Mesenchymal stem cell (in vitro differentiated cells and primary cell): ENCODE data around the gene STOX1.
"Not testable (repeated sequence)": the region's sequence is repeated elsewhere in the genome, so short reads cannot be mapped to it uniquely, and the experiment has no call there.

Experiments used
- DNase-seq: peaks from one replicate; pipeline ENCODE4 v3.0.0-alpha.2; 2013
- H2AFZ ChIP-seq: one replicate; pipeline ENCODE4 v1.6.1; 2013; ENCODE audit warnings: low read depth, mild to moderate bottlenecking, control low read depth, inconsistent platforms, low read length, moderate library complexity
- H2AK5ac ChIP-seq: 2 replicates; pipeline ENCODE4 v1.6.1; 2013; ENCODE audit warnings: low read length, moderate library complexity, mild to moderate bottlenecking, inconsistent platforms; ENCODE audit not compliant: severe bottlenecking
- H2BK120ac ChIP-seq: one replicate; pipeline ENCODE4 v1.6.1; 2013; ENCODE audit warnings: low read depth, mild to moderate bottlenecking, inconsistent platforms, low read length, moderate library complexity
- H2BK12ac ChIP-seq, 2 experiments: one replicate each; pipeline ENCODE4 v1.6.1; 2013; ENCODE audit warnings: inconsistent platforms in 2 of 2, low read length in 2 of 2, mild to moderate bottlenecking in 2 of 2, moderate library complexity in 2 of 2, control low read depth in 1 of 2
- H2BK15ac ChIP-seq: one replicate; pipeline ENCODE4 v1.6.1; 2013; ENCODE audit warnings: mild to moderate bottlenecking, low read depth, inconsistent platforms; ENCODE audit not compliant: poor library complexity, severe bottlenecking
- H2BK5ac ChIP-seq: 2 replicates; pipeline ENCODE4 v1.6.1; 2013; ENCODE audit warnings: low read depth, mild to moderate bottlenecking, low read length, control low read depth, inconsistent platforms; ENCODE audit not compliant: poor library complexity, severe bottlenecking
- H3K14ac ChIP-seq, 2 experiments: one replicate each; pipeline ENCODE4 v1.6.1; 2013; ENCODE audit warnings: inconsistent platforms in 2 of 2, low read length in 2 of 2, control low read depth in 1 of 2, mild to moderate bottlenecking in 1 of 2, moderate library complexity in 1 of 2
- H3K18ac ChIP-seq, 2 experiments: one replicate each; pipeline ENCODE4 v1.6.1; 2013; ENCODE audit warnings: inconsistent platforms in 2 of 2, low read length in 2 of 2, control low read depth in 1 of 2, low read depth in 1 of 2, mild to moderate bottlenecking in 1 of 2
- H3K23ac ChIP-seq, 2 experiments: one replicate each; pipeline ENCODE4 v1.6.1; 2013; ENCODE audit warnings: inconsistent platforms in 2 of 2, low read length in 2 of 2, mild to moderate bottlenecking in 2 of 2, moderate library complexity in 2 of 2, control low read depth in 1 of 2
- H3K27ac ChIP-seq: 2 replicates; pipeline ENCODE4 v1.5.1; 2013; ENCODE audit warnings: mild to moderate bottlenecking, moderate library complexity, low read length, control low read depth, inconsistent platforms; ENCODE audit not compliant: poor library complexity, severe bottlenecking
- H3K27me3 ChIP-seq, 2 experiments: 2 replicates each; pipeline versions ENCODE4 v1.6.1 to v1.7.0; 2013; ENCODE audit warnings: low read length in 2 of 2, mild to moderate bottlenecking in 2 of 2, moderate library complexity in 2 of 2, control low read depth in 1 of 2, inconsistent platforms in 1 of 2; ENCODE audit not compliant: control insufficient read depth in 1 of 2, insufficient read depth in 1 of 2
- H3K36me3 ChIP-seq, 2 experiments: 2 replicates each; pipeline versions ENCODE4 v1.6.1 to v1.7.0; 2013; ENCODE audit warnings: low read length in 2 of 2, control low read depth in 1 of 2, inconsistent platforms in 1 of 2, low read depth in 1 of 2, mild to moderate bottlenecking in 1 of 2; ENCODE audit not compliant: insufficient read depth in 2 of 2, control insufficient read depth in 1 of 2
- H3K4ac ChIP-seq, 2 experiments: one replicate each; pipeline ENCODE4 v1.6.1; 2013; ENCODE audit warnings: inconsistent platforms in 2 of 2, low read length in 2 of 2, mild to moderate bottlenecking in 2 of 2, moderate library complexity in 2 of 2, control low read depth in 1 of 2, low read depth in 1 of 2
- H3K4me1 ChIP-seq: 2 replicates; pipeline ENCODE4 v1.6.1; 2013; ENCODE audit warnings: low read depth, low read length, control low read depth; ENCODE audit not compliant: control insufficient read depth, insufficient read depth
- H3K4me2 ChIP-seq: 2 replicates; pipeline ENCODE4 v1.6.1; 2013; ENCODE audit warnings: low read length, mild to moderate bottlenecking, inconsistent platforms; ENCODE audit not compliant: poor library complexity, severe bottlenecking
- H3K4me3 ChIP-seq, 2 experiments: 2 replicates each; pipeline versions ENCODE4 v1.5.1 to v1.7.0; 2013; ENCODE audit warnings: low read length in 2 of 2, mild to moderate bottlenecking in 2 of 2, control low read depth in 1 of 2, low read depth in 1 of 2; ENCODE audit not compliant: insufficient read depth in 1 of 2
- H3K79me1 ChIP-seq: replicated peaks from 2 replicates; pipeline ENCODE4 v1.6.1; 2013; ENCODE audit warnings: mild to moderate bottlenecking, control low read depth, low read length, inconsistent platforms; ENCODE audit not compliant: poor library complexity, severe bottlenecking
- H3K9ac ChIP-seq: 2 replicates; pipeline ENCODE4 v1.7.0; 2013; ENCODE audit warnings: mild to moderate bottlenecking, low read length, moderate library complexity
- H3K9me3 ChIP-seq: 2 replicates; pipeline ENCODE4 v1.7.0; 2013; ENCODE audit warnings: mild to moderate bottlenecking, low read length; ENCODE audit not compliant: control insufficient read depth
- H4K8ac ChIP-seq: one replicate; pipeline ENCODE4 v1.6.1; 2013; ENCODE audit warnings: inconsistent platforms, mild to moderate bottlenecking, low read length, moderate library complexity
- H4K91ac ChIP-seq: one replicate; pipeline ENCODE4 v1.6.1; 2013; ENCODE audit warnings: mild to moderate bottlenecking, low read length, inconsistent platforms
- WGBS: methylation state at CpG from one replicate; pipeline ENCODE4 v1.1.7; 2013; ENCODE audit warnings: mixed read lengths; 5-methylcytosine and 5-hydroxymethylcytosine counted together

The STOX1 gene

GRCh38 chr10:68812420-68812819 lies 14.9 kb upstream of the STOX1 start:
- peaks cover 0 to 4% of the 10 kb centered on the region in 2 experiments for H3K27me3 ChIP-seq
- H4K8ac ChIP-seq, result no peak overlapping the region
- H3K36me3 ChIP-seq, result no peaks in the 10 kb centered on the region
- H2BK5ac ChIP-seq, result no peak overlapping the region
- no peak overlapping the region for H3K4ac ChIP-seq
- no peak overlapping the region for H3K27ac ChIP-seq
- no peak overlapping the region for H2BK12ac ChIP-seq
- no peak overlapping the region for H2AFZ ChIP-seq
- no peak overlapping the region for H2AK5ac ChIP-seq
- WGBS, result 86% methylated on average over 4 of the region's 4 CpGs
- H3K23ac ChIP-seq, result no peak overlapping the region
- no peaks in the 10 kb centered on the region for H3K79me1 ChIP-seq
- H3K4me1 ChIP-seq, result no peaks in the 10 kb centered on the region
- H3K18ac ChIP-seq, result no peak overlapping the region
- no peak overlapping the region for H3K14ac ChIP-seq
- no peak overlapping the region for H4K91ac ChIP-seq
- no peak overlapping the region for H2BK120ac ChIP-seq
- no peak for DNase-seq
- no peak overlapping the region for H2BK15ac ChIP-seq
- H3K4me3 ChIP-seq, result no peak overlapping the region
- H3K9ac ChIP-seq, result no peak overlapping the region
- no peaks in the 10 kb centered on the region for H3K9me3 ChIP-seq
- H3K4me2 ChIP-seq, result no peak overlapping the region

DNA sequence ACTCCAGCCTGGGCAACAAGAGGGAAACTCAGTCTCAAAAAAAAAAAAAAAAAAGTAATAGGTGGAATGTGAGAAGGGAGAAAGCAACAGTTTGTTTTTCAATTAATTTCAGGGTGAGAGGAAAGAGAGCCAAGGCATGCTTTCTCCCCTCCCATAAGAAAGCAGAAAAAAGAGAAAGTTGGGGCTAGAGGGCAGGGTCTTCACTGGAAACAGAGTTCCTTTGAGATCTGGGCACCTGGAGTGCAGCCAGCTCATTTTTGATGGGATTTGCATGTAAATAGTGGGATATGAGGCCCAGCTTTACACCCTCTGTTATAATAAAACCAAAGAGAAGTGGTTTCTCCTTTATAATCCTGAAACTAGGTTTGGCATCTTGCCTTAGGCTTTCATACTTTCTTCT lies 13.8 kb upstream of the STOX1 start:
- H2BK120ac ChIP-seq, result no peak overlapping the region
- no peak overlapping the region for H4K91ac ChIP-seq
- no peaks in the 10 kb centered on the region for H3K79me1 ChIP-seq
- H3K36me3 ChIP-seq, result no peaks in the 10 kb centered on the region
- no peak overlapping the region for H2BK15ac ChIP-seq
- no peak overlapping the region for H3K4ac ChIP-seq
- no peak overlapping the region for H2BK5ac ChIP-seq
- H4K8ac ChIP-seq, result no peak overlapping the region
- H3K4me1 ChIP-seq, result no peaks in the 10 kb centered on the region
- no peak overlapping the region for H3K4me2 ChIP-seq
- no peak overlapping the region for H3K9ac ChIP-seq
- H3K23ac ChIP-seq, result no peak overlapping the region
- no peak overlapping the region for H3K18ac ChIP-seq
- no peak overlapping the region for H3K27ac ChIP-seq
- no peak overlapping the region for H2BK12ac ChIP-seq
- H2AFZ ChIP-seq, result no peak overlapping the region
- DNase-seq, result no peak
- H3K14ac ChIP-seq, result no peak overlapping the region
- no peak overlapping the region for H3K4me3 ChIP-seq
- H3K27me3 ChIP-seq, result peaks cover 0 to 5% of the 10 kb centered on the region in 2 experiments
- no peaks in the 10 kb centered on the region for H3K9me3 ChIP-seq
- no peak overlapping the region for H2AK5ac ChIP-seq

GRCh38 chr10:68816796-68817412 lies 10.4 kb upstream of the STOX1 start:
- Histone ChIP-seq H2BK15ac (no peak overlapping the region), H2BK5ac (no peak overlapping the region), H2AFZ (no peak overlapping the region), H3K4me1 (no peaks in the 10 kb centered on the region), H3K9me3 (no peaks in the 10 kb centered on the region), H2BK120ac (no peak overlapping the region), H4K91ac (no peak overlapping the region), H2AK5ac (no peak overlapping the region), H4K8ac (no peak overlapping the region), H3K27ac (no peak overlapping the region), H3K36me3 (no peaks in the 10 kb centered on the region), H3K79me1 (no peaks in the 10 kb centered on the region), H3K4ac (no peak overlapping the region), H2BK12ac (no peak overlapping the region), H3K9ac (no peak overlapping the region), H3K18ac (no peak overlapping the region), H3K4me3 (no peak overlapping the region), H3K27me3 (peaks cover 0 to 5% of the 10 kb centered on the region in 2 experiments), H3K14ac (no peak overlapping the region), H3K23ac (no peak overlapping the region), H3K4me2 (no peak overlapping the region)
- 66% methylated on average over 3 of the region's 4 CpGs for WGBS
- DNase-seq, result no peak

GRCh38 chr10:68820359-68820758 lies 7.0 kb upstream of the STOX1 start:
- not testable (repeated sequence) for H2BK12ac ChIP-seq, H3K4me3 ChIP-seq, H3K9me3 ChIP-seq, H2BK5ac ChIP-seq, DNase-seq, H2AFZ ChIP-seq, H3K23ac ChIP-seq, H3K4ac ChIP-seq, H2BK120ac ChIP-seq, H4K8ac ChIP-seq, H2BK15ac ChIP-seq, H4K91ac ChIP-seq, H3K36me3 ChIP-seq, H3K14ac ChIP-seq, H3K79me1 ChIP-seq, H3K4me1 ChIP-seq, H3K4me2 ChIP-seq, H2AK5ac ChIP-seq, H3K18ac ChIP-seq, H3K9ac ChIP-seq, H3K27ac ChIP-seq
- peaks cover 0 to 16% of the 10 kb centered on the region in 2 experiments for H3K27me3 ChIP-seq
- 83% methylated on average over 1 of the region's 1 CpG for WGBS
